Mucosa of rectum (tissue), 2 donors: Measurements from ENCODE around the gene EBF3.

Source experiments
- H3K27ac ChIP-seq, 2 donors: one replicate each; pipeline ENCODE4 v1.7.0; 2013; ENCODE audit warnings: inconsistent platforms in 2 of 2, low read depth in 2 of 2, low read length in 2 of 2
- H3K27me3 ChIP-seq, 2 donors: one replicate each; pipeline ENCODE4 v1.7.0; 2013; ENCODE audit warnings: low read length in 2 of 2; ENCODE audit not compliant: control insufficient read depth in 2 of 2, insufficient read depth in 2 of 2
- H3K36me3 ChIP-seq, 2 donors: one replicate each; pipeline ENCODE4 v1.7.0; 2013; ENCODE audit warnings: low read length in 2 of 2; ENCODE audit not compliant: control insufficient read depth in 2 of 2, insufficient read depth in 2 of 2
- H3K4me1 ChIP-seq, 2 donors: one replicate each; pipeline ENCODE4 v1.7.0; 2013; ENCODE audit warnings: low read length in 2 of 2, mild to moderate bottlenecking in 1 of 2; ENCODE audit not compliant: control insufficient read depth in 2 of 2, insufficient read depth in 2 of 2
- H3K4me3 ChIP-seq, 2 donors: one replicate each; pipeline ENCODE4 v1.7.0; 2013; ENCODE audit warnings: low read length in 2 of 2
- H3K9ac ChIP-seq, 2 donors: one replicate each; pipeline ENCODE4 v1.7.0; 2013; ENCODE audit warnings: low read length in 2 of 2, low read depth in 1 of 2, mild to moderate bottlenecking in 1 of 2
- H3K9me3 ChIP-seq, 2 donors: one replicate each; pipeline ENCODE4 v1.7.0; 2013; ENCODE audit warnings: low read length in 2 of 2; ENCODE audit not compliant: control insufficient read depth in 2 of 2
- donor health status: healthy.
- donor health status: Normal muscosa, but diverticular disease.

Gene EBF3

DNA sequence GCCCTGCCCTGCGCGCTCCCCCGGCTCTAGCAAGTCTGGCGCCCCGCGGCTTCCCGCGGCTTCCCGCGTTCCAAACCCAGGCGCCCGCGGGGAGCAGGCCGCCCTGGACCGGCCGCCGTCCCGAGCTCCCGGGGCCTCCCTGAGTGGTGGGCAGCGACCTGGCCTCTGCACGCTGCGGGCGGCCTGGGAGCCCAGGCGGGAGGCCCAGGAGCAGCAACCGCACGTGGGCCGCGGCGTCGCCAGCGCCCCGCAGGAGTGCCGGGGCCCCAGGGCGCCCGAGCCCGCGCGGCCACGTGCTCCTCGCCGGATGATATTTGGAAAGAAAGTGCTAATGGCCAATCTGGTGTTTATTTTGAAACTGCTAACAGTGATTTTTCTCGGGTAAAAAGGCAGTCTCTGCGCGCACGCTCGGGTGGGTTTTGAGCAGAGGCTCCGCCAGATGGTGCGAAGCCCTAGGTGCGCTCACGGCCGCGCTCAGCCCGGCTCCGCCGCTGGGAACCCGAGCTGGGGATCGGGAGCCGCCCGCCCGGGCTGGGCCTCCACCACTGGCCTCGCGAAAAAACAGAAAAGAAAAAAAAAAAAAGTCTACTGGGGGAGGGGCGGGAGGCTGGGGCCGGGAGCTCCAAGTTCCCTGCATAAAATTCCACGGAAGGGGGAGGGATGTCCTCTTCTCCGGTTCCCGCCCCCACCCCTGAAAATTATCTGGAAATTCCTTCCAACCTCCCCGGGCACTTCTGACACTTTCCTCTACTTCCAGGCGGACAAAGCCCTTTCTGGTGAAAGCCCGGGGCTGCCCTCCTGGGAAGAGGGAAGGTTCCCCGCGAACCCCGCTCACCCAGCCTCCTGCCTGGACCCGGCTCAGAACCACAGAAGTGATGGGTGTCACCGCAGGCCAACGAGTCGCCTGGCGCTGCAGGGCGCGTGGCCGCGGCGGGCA is 4.3 kb downstream of the EBF3 start:
- H3K27me3 ChIP-seq = peaks cover 64 to 78% of the 10 kb centered on the region in 2 donors

DNA sequence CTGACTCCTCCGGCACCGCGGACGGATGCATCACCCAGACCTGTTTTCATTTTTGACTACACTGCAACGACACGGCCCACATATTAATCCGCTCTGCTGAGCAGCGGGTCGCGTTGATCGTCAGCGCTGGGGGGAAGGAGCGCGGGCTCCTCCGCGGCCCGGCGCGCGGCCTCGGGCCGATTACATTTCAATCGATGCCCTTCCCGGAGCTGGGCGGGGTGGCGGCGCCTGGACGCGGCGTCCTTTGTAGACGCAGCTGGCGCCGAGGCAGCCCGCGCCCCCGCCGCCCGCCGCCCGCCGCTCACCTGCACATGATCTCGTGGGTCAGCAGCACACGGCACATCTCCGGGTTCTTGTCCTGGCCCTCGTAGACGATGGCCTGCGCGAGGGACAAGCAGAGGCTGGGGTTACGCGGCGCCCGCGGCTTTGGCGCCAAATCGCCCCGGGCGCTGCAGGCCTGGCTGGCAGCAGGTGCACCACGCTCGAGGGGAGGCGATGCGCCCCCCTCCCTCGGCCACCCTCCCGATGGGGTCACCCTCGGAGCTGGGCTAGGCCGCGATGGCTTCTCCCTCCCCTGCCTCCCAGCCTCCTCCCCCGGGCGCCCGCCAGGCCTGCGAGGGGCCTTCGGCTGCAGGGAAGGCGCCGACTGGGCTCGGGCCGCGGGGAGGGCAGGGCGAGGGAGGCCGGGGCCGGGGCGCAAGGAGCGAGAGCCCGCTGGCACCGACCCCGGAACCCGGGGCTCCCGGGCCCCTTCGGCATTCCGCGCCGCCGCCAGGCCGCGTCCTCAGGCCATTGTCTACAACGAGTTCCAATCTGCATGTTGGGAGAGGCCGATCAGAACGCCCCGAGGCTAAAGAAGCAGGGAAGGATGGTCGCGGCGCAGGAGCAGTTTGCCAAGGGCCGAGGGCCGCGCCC is 5.2 kb downstream of the EBF3 start:
- no peak overlapping the region for H3K27ac ChIP-seq

More for the DNA sequence above, 4.3 kb downstream of the EBF3 start:
- H3K36me3 ChIP-seq = no peaks in the 10 kb centered on the region
- H3K9me3 ChIP-seq = no peaks in the 10 kb centered on the region
- H3K4me3 ChIP-seq = no peak overlapping the region
- H3K9ac ChIP-seq = no peak overlapping the region
- H3K4me1 ChIP-seq = peaks cover 5 to 7% of the 10 kb centered on the region in 2 donors
- H3K27ac ChIP-seq = no peak overlapping the region

DNA sequence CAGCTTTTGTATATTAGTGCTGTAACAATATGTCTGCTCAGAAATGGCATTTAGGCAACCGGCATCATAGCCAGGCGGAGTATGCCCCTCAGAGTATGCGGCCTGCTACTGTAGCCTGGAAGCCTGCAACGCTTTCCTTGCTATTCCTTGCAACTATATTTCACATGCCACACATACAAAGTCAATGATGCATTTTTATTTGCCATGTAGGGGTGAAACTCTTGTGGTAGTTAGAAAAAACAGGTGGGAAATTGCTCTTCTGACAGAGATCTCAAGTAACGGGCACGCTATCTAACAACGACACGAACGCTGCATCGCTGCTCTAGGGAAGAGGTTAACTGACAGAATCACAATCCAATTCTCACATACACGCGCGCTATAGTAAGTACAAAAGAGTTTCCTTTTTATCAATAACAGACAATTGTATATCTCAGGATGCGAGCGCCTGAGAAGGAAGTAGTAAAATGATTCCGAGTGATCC is 5.9 kb downstream of the EBF3 start:
- Histone ChIP-seq H3K4me1 (peaks cover 2 to 7% of the 10 kb centered on the region in 2 donors), H3K36me3 (no peaks in the 10 kb centered on the region), H3K27ac (no peak overlapping the region), H3K4me3 (no peak overlapping the region), H3K27me3 (peaks cover 61 to 79% of the 10 kb centered on the region in 2 donors), H3K9ac (no peak overlapping the region), H3K9me3 (no peaks in the 10 kb centered on the region)

More for the DNA sequence above, 5.2 kb downstream of the EBF3 start:
- peaks cover 2 to 7% of the 10 kb centered on the region in 2 donors for H3K4me1 ChIP-seq
- peaks cover 62 to 79% of the 10 kb centered on the region in 2 donors for H3K27me3 ChIP-seq
- no peaks in the 10 kb centered on the region for H3K9me3 ChIP-seq
- H3K4me3 ChIP-seq = no peak overlapping the region
- H3K9ac ChIP-seq = no peak overlapping the region
- H3K36me3 ChIP-seq = no peaks in the 10 kb centered on the region

DNA sequence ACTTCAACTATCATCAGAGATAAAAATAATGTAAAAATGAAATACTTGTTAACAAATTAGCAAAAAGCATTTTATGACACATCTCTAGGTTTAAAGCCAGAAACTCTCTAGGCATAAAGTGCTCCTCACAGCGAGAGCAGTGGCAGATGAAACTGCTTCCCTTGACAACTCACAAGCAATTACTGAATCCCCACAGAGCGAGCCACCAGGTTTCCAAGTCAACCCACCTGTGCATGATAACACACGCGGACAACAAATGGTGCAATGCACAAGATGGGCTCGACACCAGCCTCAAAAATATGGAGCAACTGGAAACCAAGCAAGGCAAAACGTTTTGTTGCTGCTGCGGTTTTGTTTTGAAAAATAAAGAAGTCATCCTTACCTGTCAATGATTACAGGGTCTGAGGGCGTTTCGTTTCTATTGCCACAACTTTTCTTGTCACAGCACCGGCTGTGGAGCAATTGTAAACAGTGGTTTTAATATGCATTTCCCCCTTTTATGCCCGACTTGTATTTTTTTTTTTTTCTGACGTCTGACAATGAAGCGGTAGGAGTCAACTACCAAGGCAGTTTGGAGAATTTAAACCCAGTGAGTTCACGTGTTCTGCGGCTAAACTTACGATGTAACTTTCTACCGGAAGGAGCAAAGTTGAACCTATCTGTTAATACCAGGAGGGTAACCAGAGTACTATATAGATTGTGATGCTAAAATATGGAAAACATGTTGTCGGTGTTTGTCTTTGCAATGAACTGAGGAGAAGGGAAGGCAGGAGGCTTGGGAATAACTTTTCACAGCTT is 7.0 kb downstream of the EBF3 start:
- Histone ChIP-seq H3K27ac (no peak overlapping the region), H3K27me3 (peaks cover 50 to 68% of the 10 kb centered on the region in 2 donors), H3K4me1 (peaks cover 0 to 2% of the 10 kb centered on the region in 2 donors), H3K36me3 (no peaks in the 10 kb centered on the region), H3K9me3 (no peaks in the 10 kb centered on the region), H3K9ac (no peak overlapping the region), H3K4me3 (no peak overlapping the region)

DNA sequence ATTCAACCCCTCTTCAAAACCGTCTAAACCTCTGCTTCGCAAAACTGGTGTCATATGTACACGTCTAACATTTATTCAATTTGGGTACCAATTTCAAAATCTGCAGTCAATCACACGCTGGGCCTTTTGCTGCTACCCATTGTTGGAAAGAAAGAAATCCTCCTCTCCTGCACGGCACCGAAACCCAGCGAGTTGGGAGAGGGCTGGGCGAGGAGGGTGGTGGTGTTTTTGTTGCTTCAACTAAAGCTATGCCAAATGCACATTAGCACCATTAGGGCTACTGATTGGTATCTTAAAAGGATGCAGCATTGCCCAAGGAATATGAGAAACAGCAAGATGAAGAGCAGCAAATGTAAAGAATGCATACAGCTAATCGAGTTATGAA is 7.8 kb downstream of the EBF3 start:
- H3K9me3 ChIP-seq = no peaks in the 10 kb centered on the region
- peaks cover 44 to 66% of the 10 kb centered on the region in 2 donors for H3K27me3 ChIP-seq
- H3K9ac ChIP-seq = no peak overlapping the region
- H3K4me1 ChIP-seq = peaks cover 0 to 2% of the 10 kb centered on the region in 2 donors
- H3K36me3 ChIP-seq = no peaks in the 10 kb centered on the region
- H3K27ac ChIP-seq = no peak overlapping the region
- H3K4me3 ChIP-seq = no peak overlapping the region

DNA sequence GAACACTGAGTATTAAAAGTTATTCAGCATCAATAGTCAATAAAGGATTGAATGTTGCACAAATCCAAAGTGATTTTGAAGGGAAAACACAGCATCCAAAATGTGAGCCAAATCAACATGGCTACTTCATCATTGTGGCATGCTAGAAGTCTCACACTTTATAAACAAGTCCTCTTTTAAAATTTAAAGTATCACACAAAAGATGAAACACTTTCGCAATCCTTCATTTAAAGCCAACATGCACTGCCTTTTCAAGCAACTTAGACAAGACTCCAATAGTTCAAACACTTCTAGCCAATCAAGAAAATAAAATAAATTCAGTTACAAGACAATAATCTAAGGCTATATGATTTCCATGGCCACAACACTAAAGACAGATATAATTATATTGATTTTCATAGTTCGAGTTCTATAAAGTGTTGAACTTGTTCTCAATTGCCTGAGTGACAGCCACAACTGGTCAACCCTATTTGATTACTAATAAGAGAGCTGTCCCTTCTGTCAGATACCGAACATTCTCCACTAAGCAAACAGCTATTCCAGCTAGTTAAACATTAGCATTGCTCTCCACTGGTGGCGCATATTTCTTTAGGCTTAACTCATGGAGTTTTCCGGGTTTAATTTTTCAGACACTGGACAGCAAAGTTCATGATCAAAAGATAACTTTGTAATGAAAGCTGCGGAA is 8.3 kb downstream of the EBF3 start:
- Histone ChIP-seq H3K36me3 (no peaks in the 10 kb centered on the region), H3K27ac (no peak overlapping the region), H3K9ac (no peak overlapping the region), H3K4me3 (no peak overlapping the region), H3K27me3 (peaks cover 41 to 61% of the 10 kb centered on the region in 2 donors), H3K4me1 (peaks cover 0 to 2% of the 10 kb centered on the region in 2 donors), H3K9me3 (no peaks in the 10 kb centered on the region)

DNA sequence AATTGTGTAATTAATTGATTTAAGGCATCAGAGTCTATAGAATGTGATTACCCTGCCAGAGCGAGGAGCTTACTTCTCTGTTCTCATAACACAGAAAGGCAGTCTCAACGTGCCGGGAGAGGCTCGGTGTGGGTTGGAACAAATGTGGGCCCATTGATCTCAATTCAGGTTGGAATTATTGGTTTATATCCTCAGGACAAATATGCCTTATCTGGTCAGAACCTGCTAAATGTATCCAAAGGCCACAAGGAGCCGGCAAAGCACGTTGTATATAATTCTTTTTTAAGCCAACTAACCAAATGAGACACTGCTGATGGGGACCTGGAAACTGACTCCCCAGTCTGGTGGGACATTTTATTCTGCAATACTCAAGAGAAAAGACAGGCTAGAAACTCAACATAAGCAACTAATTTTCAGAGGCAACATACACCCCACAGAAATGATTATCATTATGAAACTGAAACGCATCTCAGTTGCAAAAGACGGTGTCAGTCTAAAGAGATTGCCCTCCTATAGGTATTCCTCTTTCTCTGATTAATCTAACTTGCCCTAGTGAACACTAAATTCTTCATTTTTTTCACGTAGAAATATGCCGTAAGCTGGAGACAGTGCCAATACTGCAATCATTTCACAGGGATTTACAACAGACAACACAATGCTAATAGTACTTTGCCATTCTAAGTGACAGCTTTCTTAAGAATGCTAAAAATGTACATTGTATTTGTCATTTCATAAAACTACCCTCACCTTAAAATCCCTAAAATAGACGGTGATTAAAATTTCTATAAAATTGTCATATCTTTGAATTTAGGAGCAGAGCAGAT is 9.4 kb downstream of the EBF3 start:
- Histone ChIP-seq H3K4me1 (peaks cover 0 to 2% of the 10 kb centered on the region in 2 donors), H3K27me3 (peaks cover 31 to 52% of the 10 kb centered on the region in 2 donors), H3K9ac (no peak overlapping the region), H3K4me3 (no peak overlapping the region), H3K36me3 (no peaks in the 10 kb centered on the region), H3K9me3 (no peaks in the 10 kb centered on the region), H3K27ac (no peak overlapping the region)

DNA sequence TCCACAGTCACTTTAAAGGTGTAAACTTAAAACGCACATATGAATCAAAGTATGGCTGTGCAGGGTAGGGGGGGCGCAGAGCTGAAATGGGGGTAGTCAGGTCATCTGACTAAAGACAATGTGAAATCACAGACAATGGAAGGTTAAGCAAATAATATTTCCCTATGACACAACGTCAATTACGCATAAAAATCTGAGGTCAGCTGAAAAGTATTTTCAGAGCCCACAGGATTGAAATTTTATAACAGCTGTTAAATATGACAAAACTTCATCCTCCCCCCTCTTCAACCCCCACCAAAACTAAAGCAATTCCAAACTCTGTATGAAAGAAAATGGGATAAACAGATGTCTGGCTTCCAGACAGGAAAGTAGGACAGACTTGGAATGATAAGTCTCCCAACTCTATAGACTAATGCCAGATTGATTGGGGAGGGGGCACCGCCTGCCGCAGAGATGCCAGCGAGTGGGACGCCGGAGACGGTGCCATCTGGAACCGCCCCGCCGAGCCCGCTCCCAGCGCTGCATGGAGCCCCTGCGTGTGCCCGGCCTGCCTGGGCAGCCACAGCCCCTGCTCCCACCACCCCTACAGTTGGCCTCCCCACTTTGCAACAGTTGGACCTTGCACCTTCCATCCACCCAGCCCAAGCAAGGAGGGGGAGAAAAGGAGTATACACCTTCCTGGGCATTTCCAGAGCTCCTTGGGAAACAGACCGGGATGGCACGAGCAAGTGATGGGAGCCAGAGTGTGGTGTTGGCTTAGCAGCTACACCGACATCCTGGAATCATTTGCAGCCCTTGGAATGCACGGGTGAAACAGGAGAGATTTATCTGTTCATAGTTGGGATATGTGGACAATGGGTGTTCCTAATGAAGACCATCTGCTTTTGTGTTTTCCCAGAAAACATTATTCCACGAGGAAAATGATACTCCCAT is 10.7 kb downstream of the EBF3 start:
- peaks cover 28 to 43% of the 10 kb centered on the region in 2 donors for H3K27me3 ChIP-seq
- H3K4me1 ChIP-seq = no peaks in the 10 kb centered on the region
- no peak overlapping the region for H3K9ac ChIP-seq
- no peak overlapping the region for H3K4me3 ChIP-seq
- H3K36me3 ChIP-seq = no peaks in the 10 kb centered on the region
- H3K9me3 ChIP-seq = no peaks in the 10 kb centered on the region
- H3K27ac ChIP-seq = no peak overlapping the region
